Activated naive CD8-positive, alpha-beta T cell treated with anti-CD3 and anti-CD28 coated beads, Interleukin-2, amount 10 ng/mL, durations not matched to agents 7 days and 5 days (primary cell): ENCODE measurements around the gene PPP5C. TPM values are rescaled to one million over a fixed set of nuclear protein-coding genes. Genes with fewer than 3 reads are reported as not detected.
"Not testable (repeated sequence)": the region's sequence is repeated elsewhere in the genome, so short reads cannot be mapped to it uniquely, and the experiment has no call there.

ENCODE experiments used
- ATAC-seq: fragments of 150-1000 bp; cut with Tn5 transposase; one replicate; pipeline ENCODE4 v1.10.0; 2021; ENCODE audit warnings: low read depth, moderate library complexity
- POLR2A ChIA-PET: fragments of 350-600 bp; sonication (Branson Sonifier 250); formaldehyde crosslinking; loops from one replicate; lab custom pipeline; 2021; ENCODE audit warnings: antibody characterized with exemption; lab: Charles Lee
- DNase-seq: peaks from one replicate; pipeline ENCODE4 v3.0.0; 2021
- H3K27ac Mint-ChIP-seq: one replicate; pipeline ENCODE4 v1.8.0; 2022; ENCODE audit warnings: mild to moderate bottlenecking, mixed read lengths
- H3K27me3 Mint-ChIP-seq: one replicate; pipeline ENCODE4 v1.8.0; 2022; ENCODE audit warnings: mild to moderate bottlenecking, moderate library complexity, mixed read lengths
- H3K36me3 Mint-ChIP-seq: one replicate; pipeline ENCODE4 v1.8.0; 2021; ENCODE audit warnings: mild to moderate bottlenecking, mixed read lengths
- H3K4me1 Mint-ChIP-seq: one replicate; pipeline ENCODE4 v1.8.0; 2021; ENCODE audit warnings: mixed read lengths
- H3K4me3 Mint-ChIP-seq: one replicate; pipeline ENCODE4 v1.8.0; 2022; ENCODE audit warnings: mild to moderate bottlenecking, moderate library complexity, mixed read lengths
- H3K9me3 Mint-ChIP-seq: one replicate; pipeline ENCODE4 v1.8.0; 2021; ENCODE audit warnings: mixed read lengths
- total RNA-seq, 2 experiments: library from RNA; stranded (reverse); gene quantifications; one replicate each; pipeline ENCODE4 v1.2.3, GENCODE V29; 2021

The PPP5C gene
- total RNA-seq, 2 experiments from 2014 or later, result 76.1 to 87.4 TPM

- DNase-seq, H3K9me3 Mint-ChIP-seq, POLR2A ChIA-PET, H3K36me3 Mint-ChIP-seq, ATAC-seq, H3K4me3 Mint-ChIP-seq, H3K27ac Mint-ChIP-seq: not testable (repeated sequence)
- Mint-ChIP-seq H3K4me1 (peaks cover 12% of the 10 kb centered on the region), H3K27me3 (peaks cover 38% of the 10 kb centered on the region)
These were observed 86.6 kb downstream of the PPP5C start for GRCh38 chr19:46433470-46433869.

- no peak overlapping the region for H3K27ac Mint-ChIP-seq
- H3K27me3 Mint-ChIP-seq, result peaks cover 24% of the 10 kb centered on the region
- POLR2A ChIA-PET, result no interaction called here
- peaks cover under 1% of the 10 kb centered on the region for H3K4me1 Mint-ChIP-seq
- ATAC-seq (no peak), DNase-seq (no peak)
- H3K9me3 Mint-ChIP-seq, result no peaks in the 10 kb centered on the region
- H3K4me3 Mint-ChIP-seq, result no peak overlapping the region
- H3K36me3 Mint-ChIP-seq, result no peaks in the 10 kb centered on the region
These were observed 88.1 kb downstream of the PPP5C start for GRCh38 chr19:46435009-46435408.

GRCh38 chr19:46435689-46436088 lies 88.8 kb downstream of the PPP5C start:
- H3K4me1 Mint-ChIP-seq, H3K4me3 Mint-ChIP-seq, H3K36me3 Mint-ChIP-seq, DNase-seq, ATAC-seq, H3K27ac Mint-ChIP-seq, POLR2A ChIA-PET, H3K9me3 Mint-ChIP-seq: not testable (repeated sequence)
- peaks cover 18% of the 10 kb centered on the region for H3K27me3 Mint-ChIP-seq

Other genes starting within 250 kb of the PPP5C start
- not detected for gene IGFL3, start 222.4 kb upstream of the PPP5C start, total RNA-seq
- gene IGFL2, start 198.8 kb upstream of the PPP5C start, total RNA-seq, result not detected
- not detected for gene IGFL1, start 117.3 kb upstream of the PPP5C start, total RNA-seq
- not detected for gene HIF3A, start 50.0 kb upstream of the PPP5C start, total RNA-seq
- not detected for gene CCDC8, start 66.5 kb downstream of the PPP5C start, total RNA-seq
- gene PNMA8C, start 81.8 kb downstream of the PPP5C start, total RNA-seq, result under 1 TPM in 1 of 2 experiments, not detected in 1; 0.11 TPM
- gene PNMA8A, start 124.5 kb downstream of the PPP5C start, total RNA-seq, result 1 to 10 TPM; 1.7 to 1.8 TPM
- gene PNMA8B, start 148.8 kb downstream of the PPP5C start, total RNA-seq, result under 1 TPM; 0.22 to 0.23 TPM